GM13977 (cell line): Measurements from ENCODE around the gene INPP4B.

Experiments used
- DNase-seq: peaks from one replicate; pipeline ENCODE4 v3.0.0; 2012; ENCODE audit warnings: low spot score
- in situ Hi-C: fragments of 300-500 bp; cut with MboI; formaldehyde crosslinking; loops from one replicate; pipeline ENCODE4 v1.12.0; 2022; ENCODE audit warnings: low sequenced_read_pairs, low pct_unique_long_range_greater_than_20kb, mixed read lengths, inconsistent platforms; ENCODE audit not compliant: unreplicated experiment
- TF ChIP-seq, protein P1 (sequence below): IDR thresholded peaks from 2 replicates; pipeline ENCODE4 v1.5.1; 2012; ENCODE audit warnings: mild to moderate bottlenecking, control low read depth; ENCODE audit not compliant: insufficient read depth; ENCODE audit errors: extremely low read depth, missing control alignments

Gene INPP4B

DNA sequence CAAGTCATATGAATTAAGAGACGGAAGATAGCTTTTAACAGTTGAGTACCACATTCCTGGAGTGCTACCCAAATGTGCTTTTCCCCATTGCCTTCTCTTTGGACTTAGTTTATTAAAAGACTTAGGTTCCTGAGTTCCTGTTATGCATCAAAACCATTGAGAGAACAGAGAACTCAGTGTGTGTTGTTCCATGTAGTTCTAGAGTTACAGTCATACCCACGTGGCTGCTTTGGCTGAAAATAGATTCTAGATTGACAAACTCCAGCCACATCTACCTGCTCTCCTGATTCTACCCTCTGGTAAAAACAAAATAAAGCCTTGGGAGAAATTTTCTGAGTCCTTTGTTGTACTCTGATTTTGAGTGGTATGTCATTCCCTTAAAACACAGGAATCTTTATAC is 824.3 kb downstream of the INPP4B start:
- in situ Hi-C loops: no loop called here
- TF ChIP-seq, protein P1, sequence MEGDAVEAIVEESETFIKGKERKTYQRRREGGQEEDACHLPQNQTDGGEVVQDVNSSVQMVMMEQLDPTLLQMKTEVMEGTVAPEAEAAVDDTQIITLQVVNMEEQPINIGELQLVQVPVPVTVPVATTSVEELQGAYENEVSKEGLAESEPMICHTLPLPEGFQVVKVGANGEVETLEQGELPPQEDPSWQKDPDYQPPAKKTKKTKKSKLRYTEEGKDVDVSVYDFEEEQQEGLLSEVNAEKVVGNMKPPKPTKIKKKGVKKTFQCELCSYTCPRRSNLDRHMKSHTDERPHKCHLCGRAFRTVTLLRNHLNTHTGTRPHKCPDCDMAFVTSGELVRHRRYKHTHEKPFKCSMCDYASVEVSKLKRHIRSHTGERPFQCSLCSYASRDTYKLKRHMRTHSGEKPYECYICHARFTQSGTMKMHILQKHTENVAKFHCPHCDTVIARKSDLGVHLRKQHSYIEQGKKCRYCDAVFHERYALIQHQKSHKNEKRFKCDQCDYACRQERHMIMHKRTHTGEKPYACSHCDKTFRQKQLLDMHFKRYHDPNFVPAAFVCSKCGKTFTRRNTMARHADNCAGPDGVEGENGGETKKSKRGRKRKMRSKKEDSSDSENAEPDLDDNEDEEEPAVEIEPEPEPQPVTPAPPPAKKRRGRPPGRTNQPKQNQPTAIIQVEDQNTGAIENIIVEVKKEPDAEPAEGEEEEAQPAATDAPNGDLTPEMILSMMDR: no peak
- DNase-seq: no peak

- no peak for DNase-seq
- in situ Hi-C loops: no loop called here
- TF ChIP-seq, protein P1: no peak
These were observed 824.9 kb downstream of the INPP4B start for GRCh38 chr4:142021181-142021580.

GRCh38 chr4:142016031-142016430 is 830.1 kb downstream of the INPP4B start:
- no peak for DNase-seq
- TF ChIP-seq, protein P1: no peak
- in situ Hi-C loops: no loop called here

GRCh38 chr4:142009751-142010150 is 836.4 kb downstream of the INPP4B start:
- TF ChIP-seq, protein P1: no peak
- in situ Hi-C loops: no loop called here
- DNase-seq: no peak

DNA sequence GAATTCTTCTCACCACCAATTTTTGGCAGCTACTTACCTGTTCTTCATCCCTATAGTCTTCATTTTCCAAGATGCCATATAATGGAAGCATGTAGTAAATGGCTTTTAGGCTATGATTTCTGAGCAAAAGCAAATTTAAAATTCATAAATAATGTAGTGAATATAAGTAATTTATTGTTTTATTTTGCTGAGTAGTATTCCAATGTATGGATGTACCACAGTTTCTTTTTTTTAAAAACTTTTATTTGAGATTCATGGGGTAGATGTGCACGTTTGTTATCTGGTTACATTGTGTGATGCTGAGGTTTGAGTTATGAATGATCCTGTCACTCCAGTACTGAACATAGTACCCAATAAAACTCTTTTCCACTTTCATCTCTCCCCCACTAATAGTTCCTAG is 840.6 kb downstream of the INPP4B start:
- no peak for DNase-seq
- TF ChIP-seq, protein P1: no peak
- in situ Hi-C loops: no loop called here

- TF ChIP-seq, protein P1: no peak
- no peak for DNase-seq
- in situ Hi-C loops: no loop called here
These were observed 846.5 kb downstream of the INPP4B start for GRCh38 chr4:141999446-142000143.

DNA sequence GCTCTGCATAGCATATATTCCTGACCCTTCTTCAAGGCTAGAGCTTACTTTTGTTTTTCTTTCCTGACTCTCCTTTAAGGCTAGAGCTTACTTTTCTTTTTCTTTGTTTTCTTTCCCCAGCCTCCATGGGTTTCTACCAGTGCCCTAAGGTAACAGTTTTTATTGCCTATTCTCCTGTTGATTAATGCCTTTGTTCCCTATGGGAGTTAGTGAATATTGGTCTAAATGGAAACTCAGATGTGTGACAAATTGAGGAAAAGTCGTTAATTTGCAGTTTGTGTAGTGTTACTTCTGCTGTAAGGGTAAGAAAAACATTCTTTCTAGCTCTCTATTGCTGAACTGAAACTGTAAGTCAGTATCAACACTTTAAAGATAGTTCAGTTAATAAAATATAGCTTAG is 851.0 kb downstream of the INPP4B start:
- in situ Hi-C loops: no loop called here
- no peak for DNase-seq
- TF ChIP-seq, protein P1: no peak
